ENCODE measurements around the gene NLRP1.

The NLRP1 gene

DNA sequence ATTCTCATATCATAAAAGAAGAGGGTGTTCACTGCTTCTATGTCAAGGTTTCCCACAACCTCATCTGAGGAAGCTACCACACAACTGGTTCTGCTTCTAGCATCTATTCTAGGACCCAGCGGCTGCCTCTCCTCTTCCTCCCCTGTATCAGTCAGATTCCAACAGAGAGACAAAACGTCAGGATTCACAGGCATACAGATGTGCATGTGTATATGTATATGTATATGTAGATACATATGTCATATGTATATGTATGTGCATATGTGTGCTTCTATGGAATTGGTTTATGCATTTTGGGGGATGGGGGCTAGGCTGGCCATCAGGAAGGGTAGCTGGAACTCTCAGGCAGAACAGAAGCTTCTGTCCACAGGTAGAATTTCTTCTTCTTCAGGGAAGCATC is 37.4 kb upstream of the NLRP1 start:
- H3K4me3 ChIP-seq = no peak overlapping the region
- TF ChIP-seq, protein P1, sequence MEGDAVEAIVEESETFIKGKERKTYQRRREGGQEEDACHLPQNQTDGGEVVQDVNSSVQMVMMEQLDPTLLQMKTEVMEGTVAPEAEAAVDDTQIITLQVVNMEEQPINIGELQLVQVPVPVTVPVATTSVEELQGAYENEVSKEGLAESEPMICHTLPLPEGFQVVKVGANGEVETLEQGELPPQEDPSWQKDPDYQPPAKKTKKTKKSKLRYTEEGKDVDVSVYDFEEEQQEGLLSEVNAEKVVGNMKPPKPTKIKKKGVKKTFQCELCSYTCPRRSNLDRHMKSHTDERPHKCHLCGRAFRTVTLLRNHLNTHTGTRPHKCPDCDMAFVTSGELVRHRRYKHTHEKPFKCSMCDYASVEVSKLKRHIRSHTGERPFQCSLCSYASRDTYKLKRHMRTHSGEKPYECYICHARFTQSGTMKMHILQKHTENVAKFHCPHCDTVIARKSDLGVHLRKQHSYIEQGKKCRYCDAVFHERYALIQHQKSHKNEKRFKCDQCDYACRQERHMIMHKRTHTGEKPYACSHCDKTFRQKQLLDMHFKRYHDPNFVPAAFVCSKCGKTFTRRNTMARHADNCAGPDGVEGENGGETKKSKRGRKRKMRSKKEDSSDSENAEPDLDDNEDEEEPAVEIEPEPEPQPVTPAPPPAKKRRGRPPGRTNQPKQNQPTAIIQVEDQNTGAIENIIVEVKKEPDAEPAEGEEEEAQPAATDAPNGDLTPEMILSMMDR (IDR thresholded peaks at IDR 0.05) = no peak
- DNase-seq (ENCODE audit: low spot score) = no peak
- H3K27ac ChIP-seq = no peak overlapping the region

DNA sequence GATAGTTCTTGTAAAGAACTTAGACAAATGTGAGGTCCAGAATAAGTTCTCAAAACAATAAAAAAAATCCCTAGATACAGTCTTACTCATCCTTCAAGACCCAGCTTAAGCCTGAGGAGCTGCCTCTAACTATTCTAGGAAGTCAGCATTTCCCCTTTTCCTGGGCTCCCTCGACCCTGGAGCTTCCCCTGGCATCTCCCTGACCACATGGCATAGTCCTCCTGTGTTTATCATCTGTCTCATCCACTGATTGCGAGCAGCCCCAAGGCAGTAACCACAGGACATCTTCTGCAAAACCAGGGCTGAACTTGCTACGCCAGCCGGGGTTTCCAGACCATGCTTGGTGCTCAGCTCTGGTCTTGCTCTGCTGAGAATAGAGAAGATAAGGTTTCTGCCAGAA is 36.7 kb upstream of the NLRP1 start:
- no peak overlapping the region for H3K27ac ChIP-seq
- no peak overlapping the region for H3K4me3 ChIP-seq
- DNase-seq (ENCODE audit: low spot score) = no peak
- TF ChIP-seq, protein P1 (IDR thresholded peaks at IDR 0.05) = no peak

DNA sequence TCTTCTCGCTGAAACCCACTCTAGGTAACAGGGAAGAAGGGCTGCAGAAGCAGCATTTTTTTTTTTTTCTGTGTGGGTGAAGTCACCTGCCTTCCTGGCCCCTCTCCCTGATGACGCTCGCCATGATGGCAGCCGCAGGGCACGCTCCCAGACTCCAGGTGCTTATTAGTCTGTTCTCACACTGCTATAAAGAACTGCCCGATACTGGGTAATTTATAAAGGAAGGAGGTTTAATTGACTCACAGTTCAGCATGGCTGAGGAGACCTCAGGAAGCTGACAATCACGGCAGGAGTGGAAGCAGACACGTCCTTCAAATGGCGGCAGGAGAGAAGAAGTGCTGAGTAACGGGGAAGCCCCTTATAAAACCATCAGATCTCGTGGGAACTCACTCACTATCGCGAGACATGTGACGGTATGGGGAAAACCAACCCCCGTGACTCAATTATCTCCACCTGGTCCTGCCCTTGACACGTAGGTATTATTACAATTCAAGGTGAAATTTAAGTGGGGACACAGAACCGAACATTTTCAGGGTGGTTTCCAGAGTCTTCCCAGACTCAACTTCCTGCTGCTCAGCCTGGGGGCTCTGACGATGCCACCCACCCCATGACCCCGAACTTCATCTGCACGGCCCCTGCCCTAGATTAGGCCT is 34.9 kb upstream of the NLRP1 start:
- Histone ChIP-seq H3K4me3 (no peak overlapping the region), H3K27ac (no peak overlapping the region)
- DNase-seq (ENCODE audit: low spot score) = no peak
- TF ChIP-seq, protein P1 (IDR thresholded peaks at IDR 0.05) = no peak

DNA sequence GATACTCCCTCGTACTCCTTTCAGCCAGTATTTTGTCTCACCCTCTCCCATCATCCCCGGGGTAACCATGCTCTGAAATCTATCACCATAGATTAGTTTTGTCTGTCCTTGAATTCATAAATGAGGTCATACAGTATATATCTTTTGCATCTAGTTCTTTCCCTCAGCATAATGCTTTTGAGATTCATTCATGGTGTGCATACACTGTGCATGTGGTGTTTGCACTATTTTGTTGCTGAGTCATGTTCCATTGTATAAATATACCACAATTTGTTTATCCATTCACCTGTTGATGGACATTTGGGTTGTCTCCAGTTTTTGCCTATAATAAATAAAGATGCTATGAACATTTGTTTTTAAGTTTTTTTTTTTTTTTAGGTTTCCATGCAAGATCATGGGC is 34.2 kb upstream of the NLRP1 start:
- DNase-seq (ENCODE audit: low spot score) = no peak
- Histone ChIP-seq H3K27ac (no peak overlapping the region), H3K4me3 (no peak overlapping the region)
- TF ChIP-seq, protein P1 (IDR thresholded peaks at IDR 0.05) = no peak

DNA sequence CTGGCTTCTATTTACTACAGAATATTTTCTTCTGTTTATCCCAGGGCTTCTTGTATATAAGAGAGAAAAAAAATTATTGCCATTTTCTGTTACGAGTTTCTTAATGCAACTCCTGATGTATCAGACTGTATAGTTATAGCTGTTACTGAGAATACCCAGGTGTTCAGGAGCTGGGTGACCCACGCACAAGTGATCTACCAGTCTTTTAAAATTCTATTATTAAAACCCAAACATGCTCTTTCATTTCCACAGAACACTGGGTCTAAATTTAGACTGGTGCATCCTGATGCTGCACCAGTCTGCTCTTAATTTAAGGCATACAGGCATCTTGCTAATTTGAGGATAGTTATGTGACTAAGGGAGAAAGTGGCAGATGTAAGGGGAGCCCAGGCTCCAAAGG is 31.2 kb upstream of the NLRP1 start:
- no peak for DNase-seq (ENCODE audit: low spot score)
- H3K4me3 ChIP-seq = no peak overlapping the region
- no peak overlapping the region for H3K27ac ChIP-seq
- TF ChIP-seq, protein P1 (IDR thresholded peaks at IDR 0.05) = no peak

DNA sequence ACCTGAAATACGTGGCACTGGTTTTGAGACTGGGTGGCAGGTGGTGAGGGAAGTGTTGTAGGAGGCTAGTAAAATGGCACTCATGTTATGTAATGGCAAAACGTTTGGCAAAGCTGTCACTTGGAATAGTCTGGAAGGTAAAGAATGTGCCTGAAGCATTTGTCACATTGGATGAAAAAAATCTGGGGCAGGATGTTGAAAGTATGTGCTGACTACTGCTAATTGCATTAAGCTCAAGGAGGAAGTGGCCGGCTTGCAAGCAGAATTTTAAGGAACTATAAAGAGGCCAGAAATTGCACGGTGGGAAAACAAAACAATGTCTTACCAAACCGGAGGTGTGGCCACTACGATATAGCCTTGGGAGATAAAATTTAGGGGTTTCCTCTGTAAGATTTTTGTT is 26.6 kb upstream of the NLRP1 start:
- Histone ChIP-seq H3K4me3 (no peak overlapping the region), H3K27ac (no peak overlapping the region)
- TF ChIP-seq, protein P1 (IDR thresholded peaks at IDR 0.05) = no peak
- no peak for DNase-seq (ENCODE audit: low spot score)

DNA sequence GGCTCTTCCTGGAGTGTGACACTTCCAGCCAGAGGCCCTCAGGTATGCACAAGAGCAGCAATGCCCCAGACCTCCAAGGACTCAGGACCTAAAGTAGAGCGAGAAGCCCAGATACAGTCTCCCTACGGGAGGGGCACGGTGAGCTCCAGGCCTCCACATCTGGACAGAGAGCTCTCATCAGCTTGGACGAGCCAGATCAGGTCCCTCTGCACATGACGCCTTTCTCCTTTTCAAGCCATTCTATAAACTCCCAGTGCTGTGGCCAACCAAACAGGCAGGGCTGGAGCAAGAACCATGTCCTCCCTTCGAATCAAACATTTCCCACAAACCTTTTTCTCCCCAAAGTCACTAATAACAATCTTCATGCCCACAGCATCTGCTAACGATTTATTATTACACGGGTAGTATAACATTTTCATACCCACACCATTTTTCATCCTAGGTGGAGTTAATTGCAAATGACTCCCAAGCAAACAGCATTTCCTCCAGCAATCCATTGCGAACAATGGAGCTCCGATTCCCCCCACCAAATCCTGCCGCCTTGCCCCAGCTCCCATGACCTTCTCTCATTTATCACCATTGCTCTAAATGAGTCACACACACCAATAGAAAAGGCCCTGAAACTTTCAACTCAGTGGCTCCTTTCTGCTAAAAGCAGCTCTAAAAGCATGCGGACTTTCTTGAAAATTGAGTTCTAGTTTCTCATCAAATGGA is 24.2 kb upstream of the NLRP1 start:
- no peak overlapping the region for H3K4me3 ChIP-seq
- DNase-seq (ENCODE audit: low spot score) = no peak
- no peak overlapping the region for H3K27ac ChIP-seq
- TF ChIP-seq, protein P1 (IDR thresholded peaks at IDR 0.05) = no peak
